Osteocyte (in vitro differentiated cells): Measurements from ENCODE around the gene CFAP141. TPM values are rescaled to one million over a fixed set of nuclear protein-coding genes. Genes with fewer than 3 reads are reported as not detected.

Experiments used
- DNase-seq: peaks from one replicate; pipeline ENCODE4 v3.0.0; 2021; ENCODE audit warnings: mixed read lengths; ENCODE audit not compliant: unreplicated experiment; ENCODE audit errors: extremely low spot score
- H3K27ac Mint-ChIP-seq: one replicate; pipeline ENCODE4 v1.8.0; 2021; ENCODE audit warnings: mild to moderate bottlenecking, mixed read lengths; ENCODE audit not compliant: unreplicated experiment
- H3K27me3 Mint-ChIP-seq: one replicate; pipeline ENCODE4 v1.8.0; 2021; ENCODE audit warnings: mixed read lengths; ENCODE audit not compliant: unreplicated experiment
- H3K36me3 Mint-ChIP-seq: one replicate; pipeline ENCODE4 v1.8.0; 2021; ENCODE audit warnings: mixed read lengths; ENCODE audit not compliant: unreplicated experiment
- H3K4me1 Mint-ChIP-seq: one replicate; pipeline ENCODE4 v1.8.0; 2021; ENCODE audit warnings: mixed read lengths; ENCODE audit not compliant: unreplicated experiment
- H3K4me3 Mint-ChIP-seq: one replicate; pipeline ENCODE4 v1.8.0; 2021; ENCODE audit warnings: mild to moderate bottlenecking, moderate library complexity, mixed read lengths; ENCODE audit not compliant: unreplicated experiment
- H3K9me3 Mint-ChIP-seq: one replicate; pipeline ENCODE4 v1.8.0; 2021; ENCODE audit warnings: mixed read lengths; ENCODE audit not compliant: unreplicated experiment
- CTCF ChIP-seq: fragments of 200-600 bp; sonication (generic); IDR thresholded peaks from 2 replicates; pipeline ENCODE4 v1.5.0; 2021; ENCODE audit warnings: antibody characterized with exemption, mild to moderate bottlenecking, moderate library complexity
- microRNA-seq: library from miRNA; unstranded; fragments of <30 nt; microRNA quantifications from one replicate; pipeline ENCODE4 v1.1.0, GENCODE V29; 2020; ENCODE audit not compliant: unreplicated experiment
- total RNA-seq: library from RNA; stranded (reverse); gene quantifications from 2 replicates; pipeline ENCODE4 v1.2.1, GENCODE V29; 2021

CFAP141 gene
- total RNA-seq, 1 donor from 2014 or later = not detected

DNA sequence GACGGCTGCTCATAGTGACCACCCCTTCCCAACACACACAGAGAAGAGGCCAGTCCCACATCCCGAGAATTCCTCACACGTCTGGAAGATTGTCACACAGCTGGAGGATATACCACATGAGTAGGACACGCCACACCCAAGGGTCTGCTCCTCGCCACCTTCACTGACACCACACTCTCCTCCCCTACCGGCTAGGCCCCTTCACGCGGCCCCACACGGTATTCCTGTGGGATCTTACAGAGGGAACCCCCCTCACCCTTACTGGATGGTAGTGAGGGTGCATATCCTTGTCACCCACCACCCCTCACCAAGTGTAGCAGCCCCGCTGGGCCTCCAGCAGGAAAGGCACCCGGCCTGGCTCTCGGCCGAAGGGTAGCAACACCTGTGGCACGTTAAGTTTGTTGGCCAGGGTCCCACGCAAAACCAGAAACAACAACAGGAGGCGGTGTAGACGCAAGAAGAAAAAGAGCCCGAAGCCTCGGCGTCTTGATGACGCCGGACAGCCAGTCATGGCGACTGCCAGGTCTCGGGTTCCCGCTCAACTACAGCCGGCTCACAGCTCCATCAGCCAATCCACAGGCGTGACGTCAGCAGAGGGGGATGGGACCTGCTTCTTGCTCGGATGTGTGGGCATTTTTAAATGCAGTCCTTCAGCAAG lies 51.5 kb downstream of the CFAP141 start, which contains the start of gene NUP210L:
TSS of gene NUP210L (minus strand) at position 540 of the 658 bp plus-strand sequence.
- TF ChIP-seq CTCF = no peak
- no peak for DNase-seq
- Mint-ChIP-seq H3K27ac (peak within 1 kb of the TSS; percentile 69), H3K4me1 (peaks cover 32% of the 10 kb centered on the region), H3K36me3 (peaks cover 28% of the 10 kb centered on the region), H3K9me3 (no peaks in the 10 kb centered on the region), H3K27me3 (no peaks in the 10 kb centered on the region), H3K4me3 (no peak within 1 kb of the TSS)

GRCh38 chr1:154154053-154154452 lies 52.1 kb downstream of the CFAP141 start:
- H3K4me3 Mint-ChIP-seq = no peak overlapping the region
- H3K27me3 Mint-ChIP-seq = no peaks in the 10 kb centered on the region
- peak overlapping the region; percentile 69 for H3K27ac Mint-ChIP-seq

DNA sequence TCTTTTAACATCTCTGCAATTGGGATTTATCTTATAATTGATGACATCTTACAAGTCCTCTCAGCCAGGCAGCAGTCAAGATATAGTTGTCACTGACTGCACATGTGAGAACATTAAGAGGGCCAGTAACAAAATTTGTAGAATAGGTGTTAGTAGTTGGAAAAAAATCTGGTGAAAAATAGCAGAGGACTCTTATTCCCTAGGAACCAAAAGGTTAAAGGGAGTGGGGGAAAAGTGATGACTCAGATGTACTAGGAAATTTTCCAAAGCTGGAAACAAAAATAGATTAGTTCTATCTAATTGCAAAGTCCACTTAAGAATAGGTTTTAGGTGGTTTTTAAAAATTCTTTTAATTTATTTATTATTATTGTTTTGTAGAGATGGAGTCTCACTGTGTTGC lies 54.8 kb downstream of the CFAP141 start:
- Mint-ChIP-seq H3K36me3 (peaks cover 8% of the 10 kb centered on the region), H3K4me3 (no peak overlapping the region), H3K27ac (peak overlapping the region; percentile 15), H3K9me3 (no peaks in the 10 kb centered on the region), H3K27me3 (no peaks in the 10 kb centered on the region), H3K4me1 (peaks cover 31% of the 10 kb centered on the region)
- DNase-seq = no peak
- TF ChIP-seq CTCF = no peak

More at GRCh38 chr1:154154053-154154452, 52.1 kb downstream of the CFAP141 start:
- Mint-ChIP-seq H3K4me1 (peaks cover 32% of the 10 kb centered on the region), H3K36me3 (peaks cover 22% of the 10 kb centered on the region), H3K9me3 (no peaks in the 10 kb centered on the region)
- TF ChIP-seq CTCF = no peak
- DNase-seq = no peak

Small RNA genes lying within 50 kb of the gene (microRNA-seq; reads per million reads assigned to microRNA genes)
- gene MIR190B = not detected

Other genes with a start within 250 kb of the CFAP141 start
- gene CRTC2, start 247.7 kb downstream of the CFAP141 start, total RNA-seq = 29.4 and 41.9 TPM in 2 replicates
- 93.2 and 95.3 TPM in 2 replicates for gene SLC39A1, start 242.8 kb downstream of the CFAP141 start, total RNA-seq
- 9.3 and 11.1 TPM in 2 replicates for gene CREB3L4, start 238.4 kb downstream of the CFAP141 start, total RNA-seq
- 138 and 143 TPM in 2 replicates for gene JTB, start 228.7 kb downstream of the CFAP141 start, total RNA-seq
- 153 and 162 TPM in 2 replicates for gene RAB13, start 220.0 kb downstream of the CFAP141 start, total RNA-seq
- 1,646 and 1,797 TPM in 2 replicates for gene RPS27, start 215.6 kb downstream of the CFAP141 start, total RNA-seq
- not detected in 2 replicates for gene NUP210L, start 51.3 kb downstream of the CFAP141 start, total RNA-seq
- gene TPM3, start 14.2 kb downstream of the CFAP141 start, total RNA-seq = 194 TPM in 2 replicates
- 224 and 236 TPM in 2 replicates for gene UBAP2L, start 14.6 kb upstream of the CFAP141 start, total RNA-seq
- gene HAX1, start 66.3 kb upstream of the CFAP141 start, total RNA-seq = 93.7 and 99.9 TPM in 2 replicates
- gene AQP10, start 114.8 kb upstream of the CFAP141 start, total RNA-seq = not detected in 2 replicates
- 94.4 and 98.5 TPM in 2 replicates for gene ATP8B2, start 119.2 kb upstream of the CFAP141 start, total RNA-seq
- gene IL6R, start 199.0 kb upstream of the CFAP141 start, total RNA-seq = 10.4 and 12.4 TPM in 2 replicates